Gastrocnemius medialis (tissue), 4 donors: Measurements from ENCODE around the gene OR56B4.

ENCODE experiments used
- CTCF ChIP-seq, 5 experiments: fragments of 450-650 bp in 3 of 5; fragments of 200-600 bp in 2 of 5; sonication (generic) in 2 of 5; IDR thresholded peaks in 4 of 5; conservative IDR thresholded peaks in 1 of 5; 1 replicate in 4 of 5; 2 replicates in 1 of 5; pipeline ENCODE4 v1.5.1; 2016 to 2019; ENCODE audit warnings: antibody characterized with exemption in 5 of 5, mild to moderate bottlenecking in 3 of 5, moderate library complexity in 3 of 5
- POLR2A ChIP-seq, 2 donors: fragments of 450-650 bp; IDR thresholded peaks; one replicate each; pipeline ENCODE4 v1.6.1; 2017; ENCODE audit warnings: antibody characterized with exemption in 2 of 2, mild to moderate bottlenecking in 2 of 2, moderate library complexity in 2 of 2

GRCh38 chr11:6099577-6099976 is 7.9 kb upstream of the OR56B4 start:
- TF ChIP-seq CTCF (IDR thresholded peaks at IDR 0.05 in 4 of 5, conservative IDR thresholded peaks at IDR 0.05 in 1 of 5) (no peak), POLR2A (IDR thresholded peaks at IDR 0.05) (no peak)
